GM19238 (cell line): ENCODE results near the gene CCDC188.

Source experiments
- DNase-seq: peaks from one replicate; pipeline ENCODE4 v3.0.0; 2011; ENCODE audit warnings: low spot score; ENCODE audit not compliant: insufficient read length

CCDC188 gene

GRCh38 chr22:20185750-20186149 lies 34.9 kb upstream of the CCDC188 start:
- no peak for DNase-seq

GRCh38 chr22:20184501-20185165 lies 33.8 kb upstream of the CCDC188 start:
- no peak for DNase-seq

GRCh38 chr22:20183823-20184222 lies 33.0 kb upstream of the CCDC188 start:
- no peak for DNase-seq

GRCh38 chr22:20183101-20183500 lies 32.2 kb upstream of the CCDC188 start:
- no peak for DNase-seq

- no peak for DNase-seq
These were observed 31.5 kb upstream of the CCDC188 start for GRCh38 chr22:20182365-20182764.

GRCh38 chr22:20181884-20182236 lies 31.0 kb upstream of the CCDC188 start:
- DNase-seq = no peak

GRCh38 chr22:20181194-20181883 lies 30.5 kb upstream of the CCDC188 start:
- no peak for DNase-seq

GRCh38 chr22:20180640-20181039 lies 29.8 kb upstream of the CCDC188 start:
- no peak for DNase-seq

GRCh38 chr22:20180245-20180630 lies 29.4 kb upstream of the CCDC188 start:
- no peak for DNase-seq

- DNase-seq = no peak
These were observed 28.8 kb upstream of the CCDC188 start for GRCh38 chr22:20179455-20180244.

GRCh38 chr22:20178915-20179227 lies 28.0 kb upstream of the CCDC188 start:
- no peak for DNase-seq

- DNase-seq = no peak
These were observed 27.4 kb upstream of the CCDC188 start for GRCh38 chr22:20178075-20178914.

GRCh38 chr22:20177217-20177911 lies 26.5 kb upstream of the CCDC188 start:
- DNase-seq = no peak

GRCh38 chr22:20176421-20177085 lies 25.7 kb upstream of the CCDC188 start:
- DNase-seq = no peak

GRCh38 chr22:20175597-20175900 lies 24.7 kb upstream of the CCDC188 start:
- DNase-seq = no peak

- DNase-seq = no peak
These were observed 24.1 kb upstream of the CCDC188 start for GRCh38 chr22:20174785-20175596.

GRCh38 chr22:20173772-20174171 lies 22.9 kb upstream of the CCDC188 start:
- DNase-seq = no peak

GRCh38 chr22:20173246-20173645 lies 22.4 kb upstream of the CCDC188 start:
- no peak for DNase-seq

GRCh38 chr22:20172141-20172613 lies 21.3 kb upstream of the CCDC188 start:
- DNase-seq = no peak
